B cell (primary cell): Measurements from ENCODE around the gene DCHS2.

Source experiments
- EZH2 ChIP-seq: IDR thresholded peaks from 2 replicates; pipeline ENCODE4 v1.6.1; 2012; ENCODE audit warnings: borderline replicate concordance, low read depth, mild to moderate bottlenecking, moderate library complexity, low read length; ENCODE audit not compliant: insufficient read depth, poor library complexity, severe bottlenecking
- TF ChIP-seq, protein P1 (sequence below): fragments of 200-600 bp; IDR thresholded peaks from one replicate; pipeline ENCODE4 v1.8.0; 2022; ENCODE audit warnings: antibody characterized with exemption, mild to moderate bottlenecking

GRCh38 chr4:154435895-154436294 lies 55.7 kb downstream of the DCHS2 start:
- TF ChIP-seq, protein P1, sequence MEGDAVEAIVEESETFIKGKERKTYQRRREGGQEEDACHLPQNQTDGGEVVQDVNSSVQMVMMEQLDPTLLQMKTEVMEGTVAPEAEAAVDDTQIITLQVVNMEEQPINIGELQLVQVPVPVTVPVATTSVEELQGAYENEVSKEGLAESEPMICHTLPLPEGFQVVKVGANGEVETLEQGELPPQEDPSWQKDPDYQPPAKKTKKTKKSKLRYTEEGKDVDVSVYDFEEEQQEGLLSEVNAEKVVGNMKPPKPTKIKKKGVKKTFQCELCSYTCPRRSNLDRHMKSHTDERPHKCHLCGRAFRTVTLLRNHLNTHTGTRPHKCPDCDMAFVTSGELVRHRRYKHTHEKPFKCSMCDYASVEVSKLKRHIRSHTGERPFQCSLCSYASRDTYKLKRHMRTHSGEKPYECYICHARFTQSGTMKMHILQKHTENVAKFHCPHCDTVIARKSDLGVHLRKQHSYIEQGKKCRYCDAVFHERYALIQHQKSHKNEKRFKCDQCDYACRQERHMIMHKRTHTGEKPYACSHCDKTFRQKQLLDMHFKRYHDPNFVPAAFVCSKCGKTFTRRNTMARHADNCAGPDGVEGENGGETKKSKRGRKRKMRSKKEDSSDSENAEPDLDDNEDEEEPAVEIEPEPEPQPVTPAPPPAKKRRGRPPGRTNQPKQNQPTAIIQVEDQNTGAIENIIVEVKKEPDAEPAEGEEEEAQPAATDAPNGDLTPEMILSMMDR, result no peak
- TF ChIP-seq EZH2, result no peak
